GM06990 (cell line): ENCODE data around the gene FXN.

Source experiments
- DNase-seq: peaks from one replicate; pipeline ENCODE4 v3.0.0-alpha.2; 2011; ENCODE audit not compliant: insufficient read length; ENCODE audit errors: extremely low read depth
- H3K27me3 ChIP-seq: replicated peaks from 2 replicates; pipeline ENCODE4 v1.6.0; 2011; ENCODE audit warnings: low read length; ENCODE audit not compliant: control insufficient read depth, insufficient read depth
- H3K36me3 ChIP-seq: 2 replicates; pipeline ENCODE4 v1.5.1; 2011; ENCODE audit warnings: low read length; ENCODE audit not compliant: control insufficient read depth, insufficient read depth
- H3K4me3 ChIP-seq: replicated peaks from 2 replicates; pipeline ENCODE4 v1.5.1; 2011; ENCODE audit warnings: low read depth, mild to moderate bottlenecking, control low read depth, low read length
- TF ChIP-seq, protein P1 (sequence below): IDR thresholded peaks from 2 replicates; pipeline ENCODE4 v1.5.1; 2011; ENCODE audit warnings: low read length, control low read depth, mild to moderate bottlenecking, inconsistent platforms; ENCODE audit not compliant: insufficient read depth, poor library complexity, severe bottlenecking

The FXN gene

DNA sequence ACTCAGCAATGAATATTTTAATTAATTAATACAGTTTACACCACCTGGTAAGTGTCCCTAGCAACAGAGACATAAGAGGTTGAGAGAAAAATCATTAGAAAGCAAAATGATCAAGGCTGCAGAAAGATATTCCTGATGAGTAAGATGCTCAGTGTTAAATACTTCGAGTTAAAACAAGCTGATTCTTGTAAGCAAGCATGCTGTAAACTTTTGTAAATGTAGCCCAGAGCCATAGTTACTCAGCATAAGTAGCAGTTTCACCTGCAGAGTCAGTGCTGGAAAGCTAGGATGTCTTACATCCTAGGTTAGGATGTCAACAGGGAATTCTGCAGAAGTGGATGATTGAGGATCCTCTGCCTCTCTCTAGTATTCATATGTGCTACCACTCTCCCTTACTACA, 25.8 kb upstream of the FXN start:
- Histone ChIP-seq H3K4me3 (no peak overlapping the region), H3K36me3 (no peaks in the 10 kb centered on the region; the same call in 1 of the 2 replicates), H3K27me3 (no peaks in the 10 kb centered on the region)
- TF ChIP-seq, protein P1, sequence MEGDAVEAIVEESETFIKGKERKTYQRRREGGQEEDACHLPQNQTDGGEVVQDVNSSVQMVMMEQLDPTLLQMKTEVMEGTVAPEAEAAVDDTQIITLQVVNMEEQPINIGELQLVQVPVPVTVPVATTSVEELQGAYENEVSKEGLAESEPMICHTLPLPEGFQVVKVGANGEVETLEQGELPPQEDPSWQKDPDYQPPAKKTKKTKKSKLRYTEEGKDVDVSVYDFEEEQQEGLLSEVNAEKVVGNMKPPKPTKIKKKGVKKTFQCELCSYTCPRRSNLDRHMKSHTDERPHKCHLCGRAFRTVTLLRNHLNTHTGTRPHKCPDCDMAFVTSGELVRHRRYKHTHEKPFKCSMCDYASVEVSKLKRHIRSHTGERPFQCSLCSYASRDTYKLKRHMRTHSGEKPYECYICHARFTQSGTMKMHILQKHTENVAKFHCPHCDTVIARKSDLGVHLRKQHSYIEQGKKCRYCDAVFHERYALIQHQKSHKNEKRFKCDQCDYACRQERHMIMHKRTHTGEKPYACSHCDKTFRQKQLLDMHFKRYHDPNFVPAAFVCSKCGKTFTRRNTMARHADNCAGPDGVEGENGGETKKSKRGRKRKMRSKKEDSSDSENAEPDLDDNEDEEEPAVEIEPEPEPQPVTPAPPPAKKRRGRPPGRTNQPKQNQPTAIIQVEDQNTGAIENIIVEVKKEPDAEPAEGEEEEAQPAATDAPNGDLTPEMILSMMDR = no peak
- DNase-seq = no peak

DNA sequence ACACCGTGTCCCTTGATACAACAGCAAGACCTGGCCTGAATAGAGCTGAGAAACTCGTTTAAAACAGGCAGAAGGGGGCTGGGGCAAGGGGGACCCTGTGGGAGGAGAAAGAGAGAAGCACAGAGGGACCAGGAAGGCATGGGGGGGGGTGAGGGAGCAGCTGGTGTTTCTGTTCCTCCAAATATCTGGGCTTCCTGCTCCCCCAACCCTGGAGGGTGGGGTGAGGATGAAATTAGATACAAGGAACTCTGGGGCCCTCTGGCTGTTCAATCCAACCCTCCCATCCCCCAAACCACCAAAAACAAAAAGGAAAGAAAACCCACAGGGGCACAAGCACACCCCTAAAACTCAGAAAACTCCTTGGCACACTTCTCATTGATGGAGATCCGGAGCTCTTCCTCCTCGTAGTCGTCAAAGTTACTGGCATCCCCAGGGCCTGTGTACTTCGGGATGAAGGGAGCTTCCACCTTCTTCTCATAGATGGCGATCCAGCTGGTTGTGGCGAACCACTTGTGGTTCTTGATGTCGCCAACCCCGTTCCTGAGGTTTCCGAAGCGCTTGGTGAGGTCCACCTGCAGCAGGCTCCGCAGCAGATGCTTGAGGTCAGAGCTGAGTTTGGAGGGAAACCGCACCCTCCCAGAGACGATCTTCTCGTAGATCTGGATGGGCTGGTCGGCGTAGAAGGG, 22.7 kb upstream of the FXN start:
- Histone ChIP-seq H3K36me3 (no peaks in the 10 kb centered on the region; the same call in 1 of the 2 replicates), H3K4me3 (no peak overlapping the region), H3K27me3 (no peaks in the 10 kb centered on the region)
- TF ChIP-seq, protein P1 = no peak
- DNase-seq = peak; percentile 19

DNA sequence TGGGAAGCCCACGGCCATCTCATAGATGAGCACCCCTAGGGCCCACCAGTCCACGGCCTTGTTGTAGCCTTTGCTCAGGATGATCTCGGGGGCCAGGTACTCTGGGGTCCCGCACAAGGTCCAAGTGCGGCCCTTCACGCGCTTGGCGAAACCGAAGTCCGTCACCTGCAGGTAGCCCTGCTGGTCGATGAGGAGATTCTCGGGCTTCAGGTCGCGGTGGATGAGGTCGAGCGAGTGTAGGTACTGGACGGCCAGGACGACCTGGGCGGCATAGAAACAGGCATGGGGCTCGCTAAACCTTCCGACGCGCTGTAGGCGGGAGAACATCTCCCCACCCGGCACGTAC, 22.2 kb upstream of the FXN start:
- TF ChIP-seq, protein P1 = no peak
- Histone ChIP-seq H3K4me3 (no peak overlapping the region), H3K27me3 (no peaks in the 10 kb centered on the region), H3K36me3 (no peaks in the 10 kb centered on the region)
- no peak for DNase-seq

DNA sequence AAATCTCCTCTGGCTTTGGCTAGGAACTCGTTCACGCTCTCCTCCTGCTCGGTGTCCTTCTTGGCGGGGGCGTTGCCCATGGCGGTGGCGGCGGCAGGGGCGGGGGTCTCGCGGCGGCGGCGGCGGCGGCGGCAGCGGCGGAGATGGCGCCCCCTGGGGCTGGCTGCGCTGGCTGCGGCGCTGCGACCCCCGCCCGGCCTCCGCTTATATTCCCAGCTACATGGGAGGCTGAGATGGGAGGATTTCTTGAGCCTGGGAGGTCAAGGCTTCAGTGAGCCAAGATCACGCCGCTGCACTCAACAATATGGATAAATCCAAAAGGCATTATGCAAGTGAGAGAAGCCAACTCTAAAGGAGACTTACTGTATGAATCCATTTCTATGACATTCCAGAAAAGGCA, 21.5 kb upstream of the FXN start, which contains the start of gene PRKACG:
Gene PRKACG (minus strand): TSS at position 101 of the 400 bp plus-strand sequence. CDS start 21 bp downstream, at position 80.
- no peaks in the 10 kb centered on the region for H3K36me3 ChIP-seq
- no peaks in the 10 kb centered on the region for H3K27me3 ChIP-seq
- H3K4me3 ChIP-seq = no peak within 1 kb of the TSS
- DNase-seq = no peak
- TF ChIP-seq, protein P1 = no peak

DNA sequence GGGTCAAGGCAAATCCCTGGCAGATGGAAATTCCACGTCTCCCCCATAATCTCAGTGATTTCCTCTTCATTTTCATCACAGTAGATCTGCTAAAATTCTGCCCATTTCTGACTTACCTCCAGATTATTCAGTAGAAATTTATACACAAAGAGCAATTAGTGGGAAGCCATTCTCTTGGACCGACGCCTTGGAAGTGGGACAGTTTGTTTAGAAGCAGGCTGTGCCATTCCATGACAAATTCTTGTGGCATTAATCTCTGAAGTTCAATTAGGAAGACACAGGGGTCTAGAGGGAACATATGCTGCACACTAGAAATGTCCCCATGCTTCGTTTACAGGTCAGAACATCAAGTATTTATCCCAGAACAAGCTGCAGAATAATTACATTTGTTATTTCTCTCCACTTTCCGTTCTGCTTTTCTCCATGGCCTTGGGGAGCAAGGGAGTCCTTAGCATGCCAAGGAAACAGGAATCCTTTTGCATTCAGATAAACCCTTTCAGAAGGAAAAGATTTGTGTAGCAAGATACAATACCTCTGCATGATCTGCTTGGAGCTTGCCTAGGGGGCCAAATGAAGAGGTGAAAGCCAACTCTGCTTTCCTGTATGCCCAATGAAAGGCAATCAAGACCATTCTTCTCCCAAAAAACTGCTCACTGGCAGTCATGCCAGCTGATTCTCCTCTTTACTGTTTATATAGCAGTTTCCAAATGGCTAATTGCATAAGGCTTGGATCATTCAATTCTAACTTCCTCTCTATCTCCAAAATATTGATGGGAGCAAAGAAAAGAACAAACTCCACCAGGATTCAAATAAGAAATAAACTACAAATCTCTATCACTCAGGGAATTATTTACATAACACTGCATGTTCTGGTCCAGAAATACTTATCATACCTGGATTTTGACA, 19.1 kb upstream of the FXN start:
- Histone ChIP-seq H3K36me3 (no peaks in the 10 kb centered on the region), H3K27me3 (no peaks in the 10 kb centered on the region), H3K4me3 (no peak overlapping the region)
- TF ChIP-seq, protein P1 = no peak
- no peak for DNase-seq
